HG03354 (cell line): ENCODE results near the gene UBE2O.

Source experiments
- ATAC-seq: cut with Tn5 transposase; IDR thresholded peaks from one replicate; pipeline ENCODE4 v1.9.1; 2021; ENCODE audit warnings: mild to moderate bottlenecking; ENCODE audit not compliant: unreplicated experiment, poor library complexity, severe bottlenecking

UBE2O gene

GRCh38 chr17:76422406-76422805 lies 30.5 kb downstream of the UBE2O start:
- no peak for ATAC-seq

- ATAC-seq = no peak
Measured at GRCh38 chr17:76421044-76421407, 31.9 kb downstream of the UBE2O start.

- no peak for ATAC-seq
Measured at GRCh38 chr17:76420356-76421043, 32.5 kb downstream of the UBE2O start.

GRCh38 chr17:76419576-76420260 lies 33.2 kb downstream of the UBE2O start:
- no peak for ATAC-seq

GRCh38 chr17:76417499-76418143 lies 35.3 kb downstream of the UBE2O start:
- ATAC-seq = no peak

GRCh38 chr17:76416899-76417298 lies 36.1 kb downstream of the UBE2O start:
- no peak for ATAC-seq

GRCh38 chr17:76416457-76416856 lies 36.5 kb downstream of the UBE2O start:
- ATAC-seq = no peak

GRCh38 chr17:76415786-76416185 lies 37.2 kb downstream of the UBE2O start:
- no peak for ATAC-seq

- no peak for ATAC-seq
Measured at GRCh38 chr17:76414334-76415295, 38.3 kb downstream of the UBE2O start.

GRCh38 chr17:76411247-76411646 lies 41.7 kb downstream of the UBE2O start:
- ATAC-seq = no peak

- ATAC-seq = no peak
Measured at GRCh38 chr17:76410328-76410965, 42.5 kb downstream of the UBE2O start.

- no peak for ATAC-seq
Measured at GRCh38 chr17:76408037-76408849, 44.7 kb downstream of the UBE2O start.

GRCh38 chr17:76407509-76407908 lies 45.4 kb downstream of the UBE2O start:
- ATAC-seq = no peak

- ATAC-seq = no peak
Measured at GRCh38 chr17:76405967-76406647, 46.8 kb downstream of the UBE2O start.

- no peak for ATAC-seq
Measured at GRCh38 chr17:76405607-76405966, 47.4 kb downstream of the UBE2O start.

- ATAC-seq = no peak
Measured at GRCh38 chr17:76404976-76405563, 47.9 kb downstream of the UBE2O start.

GRCh38 chr17:76404256-76404655 lies 48.7 kb downstream of the UBE2O start:
- ATAC-seq = no peak

GRCh38 chr17:76402711-76403110 lies 50.2 kb downstream of the UBE2O start:
- ATAC-seq = no peak
